PC-9 (cell line): Measurements from ENCODE around the gene SLX9. TPM values are rescaled to one million over a fixed set of nuclear protein-coding genes. Genes with fewer than 3 reads are reported as not detected.

Experiments used
- BruUV-seq: library from RNA; stranded (reverse); fragments of 400-500 nt; replicated peaks from 2 replicates; lab custom pipeline; 2021; lab: Mats Ljungman, UMichigan
- CTCF ChIA-PET: fragments of 300-600 bp; sonication (Branson Sonifier 250); formaldehyde crosslinking; loops from one replicate; lab custom pipeline; 2022; ENCODE audit warnings: antibody characterized with exemption; lab: Charles Lee
- POLR2A ChIA-PET: fragments of 300-600 bp; sonication (Branson Sonifier 250); formaldehyde crosslinking; loops from one replicate; lab custom pipeline; 2022; ENCODE audit warnings: antibody characterized with exemption; ENCODE audit not compliant: unreplicated experiment; lab: Charles Lee
- DNase-seq, 2 experiments: peaks; one replicate each; pipeline versions ENCODE4 v3.0.0 to v3.0.0-alpha.2; 2015 to 2022; ENCODE audit warnings: mixed read lengths in 1 of 2
- H2AFZ ChIP-seq: fragments of 200-600 bp; sonication (generic); 2 replicates; pipeline ENCODE4 v1.8.1; 2017; ENCODE audit warnings: antibody characterized with exemption
- H3F3A ChIP-seq: fragments of 200-600 bp; sonication (generic); 2 replicates; pipeline ENCODE4 v1.8.1; 2017; ENCODE audit warnings: antibody characterized with exemption, mild to moderate bottlenecking, low read depth; ENCODE audit not compliant: insufficient read depth
- H3K27ac ChIP-seq: fragments of 200-600 bp; sonication (generic); 2 replicates; pipeline ENCODE4 v1.6.1; 2016; ENCODE audit warnings: mixed run types
- H3K27me3 ChIP-seq: fragments of 200-600 bp; sonication (generic); 2 replicates; pipeline ENCODE4 v1.6.1; 2016; ENCODE audit warnings: low read depth, mixed run types; ENCODE audit not compliant: insufficient read depth
- H3K36me3 ChIP-seq: fragments of 200-600 bp; sonication (generic); 2 replicates; pipeline ENCODE4 v1.6.1; 2016; ENCODE audit warnings: low read depth, mixed run types
- H3K4me1 ChIP-seq: fragments of 200-600 bp; sonication (generic); replicated peaks from 2 replicates; pipeline ENCODE4 v1.6.1; 2016; ENCODE audit warnings: mixed run types; ENCODE audit not compliant: insufficient read depth
- H3K4me2 ChIP-seq: fragments of 200-600 bp; sonication (generic); 2 replicates; pipeline ENCODE4 v1.6.1; 2017; ENCODE audit warnings: mixed run types
- H3K4me3 ChIP-seq: fragments of 200-600 bp; sonication (generic); 2 replicates; pipeline ENCODE4 v1.6.1; 2016; ENCODE audit warnings: mixed run types
- H3K79me2 ChIP-seq: fragments of 200-600 bp; sonication (generic); 2 replicates; pipeline ENCODE4 v1.6.1; 2017; ENCODE audit warnings: low read depth, mixed run types
- H3K9me2 ChIP-seq: fragments of 200-600 bp; sonication (generic); 2 replicates; pipeline ENCODE4 v1.8.1; 2017; ENCODE audit warnings: mild to moderate bottlenecking; ENCODE audit not compliant: insufficient read depth
- H3K9me3 ChIP-seq: fragments of 200-600 bp; sonication (generic); 2 replicates; pipeline ENCODE4 v1.8.1; 2016; ENCODE audit warnings: low read depth; ENCODE audit not compliant: insufficient read depth
- H4K20me1 ChIP-seq: fragments of 200-600 bp; sonication (generic); 2 replicates; pipeline ENCODE4 v1.8.1; 2017; ENCODE audit not compliant: insufficient read depth
- CTCF ChIP-seq: fragments of 200-600 bp; sonication (generic); conservative IDR thresholded peaks from 2 replicates; pipeline ENCODE4 v1.6.1; 2017; ENCODE audit warnings: mixed run types, antibody characterized with exemption, mild to moderate bottlenecking, moderate library complexity
- EZH2 ChIP-seq: fragments of 200-600 bp; sonication (generic); IDR thresholded peaks from 2 replicates; pipeline ENCODE4 v1.8.0; 2017; ENCODE audit warnings: antibody characterized with exemption, low read depth
- intact Hi-C: fragments of 100-400 bp; cut with micrococcal nuclease; formaldehyde crosslinking; loops from one replicate; pipeline ENCODE4 v1.10.0; 2022; ENCODE audit not compliant: unreplicated experiment
- total RNA-seq: library from RNA; stranded (reverse); gene quantifications from 2 replicates; pipeline ENCODE4 v1.2.3, GENCODE V29; 2021

SLX9 gene
- total RNA-seq, 1 experiment from 2014 or later = 22.8 TPM

GRCh38 chr21:45020629-45021427 lies 81.0 kb downstream of the SLX9 start:
- H3K36me3 ChIP-seq = no peaks in the 10 kb centered on the region
- no peak overlapping the region for H3K27ac ChIP-seq
- no peak overlapping the region for H2AFZ ChIP-seq
- ChIA-PET POLR2A (no interaction called here), CTCF (no interaction called here)
- no TSS peak for BruUV-seq
- H3K27me3 ChIP-seq = no peaks in the 10 kb centered on the region
- H3K4me1 ChIP-seq = no peaks in the 10 kb centered on the region
- H3K9me2 ChIP-seq = no peaks in the 10 kb centered on the region
- no peaks in the 10 kb centered on the region for H4K20me1 ChIP-seq
- no peaks in the 10 kb centered on the region for H3K79me2 ChIP-seq
- intact Hi-C loops = no loop called here
- no peak for TF ChIP-seq CTCF
- no peak for TF ChIP-seq EZH2
- H3K4me3 ChIP-seq = no peak overlapping the region
- H3K9me3 ChIP-seq = no peaks in the 10 kb centered on the region
- DNase-seq = no peak
- no peaks in the 10 kb centered on the region for H3F3A ChIP-seq
- H3K4me2 ChIP-seq = no peak overlapping the region

- Histone ChIP-seq H3K4me3 (no peak overlapping the region), H4K20me1 (no peaks in the 10 kb centered on the region), H3K36me3 (no peaks in the 10 kb centered on the region), H3F3A (no peaks in the 10 kb centered on the region), H3K4me1 (no peaks in the 10 kb centered on the region), H3K9me3 (no peaks in the 10 kb centered on the region), H3K9me2 (no peaks in the 10 kb centered on the region), H2AFZ (no peak overlapping the region), H3K27me3 (no peaks in the 10 kb centered on the region), H3K79me2 (no peaks in the 10 kb centered on the region), H3K27ac (no peak overlapping the region), H3K4me2 (no peak overlapping the region)
- ChIA-PET CTCF (no interaction called here), POLR2A (no interaction called here)
- intact Hi-C loops = no loop called here
- no peak for TF ChIP-seq CTCF
- no peak for TF ChIP-seq EZH2
- DNase-seq = no peak
- BruUV-seq = no TSS peak
These were observed 81.9 kb downstream of the SLX9 start for GRCh38 chr21:45021428-45022347.

GRCh38 chr21:45022348-45022675 lies 82.5 kb downstream of the SLX9 start:
- Histone ChIP-seq H3K4me1 (no peaks in the 10 kb centered on the region), H3K9me3 (no peaks in the 10 kb centered on the region), H3K79me2 (no peaks in the 10 kb centered on the region), H4K20me1 (no peaks in the 10 kb centered on the region), H2AFZ (no peak overlapping the region), H3K27me3 (no peaks in the 10 kb centered on the region), H3K4me2 (no peak overlapping the region), H3K36me3 (no peaks in the 10 kb centered on the region), H3K9me2 (no peaks in the 10 kb centered on the region), H3K4me3 (no peak overlapping the region), H3K27ac (no peak overlapping the region), H3F3A (no peaks in the 10 kb centered on the region)
- BruUV-seq = no TSS peak
- ChIA-PET CTCF (no interaction called here), POLR2A (no interaction called here)
- DNase-seq = no peak
- intact Hi-C loops = no loop called here
- TF ChIP-seq EZH2 (no peak), CTCF (no peak)
